Panc1 (cell line): Measurements from ENCODE around the gene AFF3.

Experiments
- SIN3A ChIP-seq: IDR thresholded peaks from 2 replicates; pipeline ENCODE4 v1.6.1; 2012; ENCODE audit warnings: low read depth, mild to moderate bottlenecking, low read length, moderate library complexity, borderline replicate concordance; ENCODE audit not compliant: insufficient read depth
- TF ChIP-seq, protein P1 (sequence below): fragments of 450-650 bp; IDR thresholded peaks from 2 replicates; pipeline ENCODE4 v1.5.1; 2017; ENCODE audit warnings: mild to moderate bottlenecking

DNA sequence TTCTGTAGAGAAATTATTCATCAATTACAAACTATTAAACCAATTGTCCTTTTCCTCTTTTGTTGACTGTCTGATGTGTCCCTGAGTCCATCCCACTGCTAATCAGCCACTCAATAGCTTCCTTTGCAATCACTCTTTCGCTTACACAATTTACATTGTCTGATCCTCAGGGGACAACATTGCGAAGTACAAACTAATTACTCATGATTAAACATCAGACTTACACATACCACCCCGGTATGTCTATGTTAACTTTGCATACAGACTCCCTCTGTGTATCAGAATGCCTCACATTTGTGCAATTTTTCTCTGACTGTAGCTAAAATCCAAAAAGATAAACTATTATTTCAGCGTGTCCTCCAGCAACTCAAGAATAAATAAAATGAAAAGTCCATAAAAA is 388.2 kb downstream of the AFF3 start:
- TF ChIP-seq, protein P1, sequence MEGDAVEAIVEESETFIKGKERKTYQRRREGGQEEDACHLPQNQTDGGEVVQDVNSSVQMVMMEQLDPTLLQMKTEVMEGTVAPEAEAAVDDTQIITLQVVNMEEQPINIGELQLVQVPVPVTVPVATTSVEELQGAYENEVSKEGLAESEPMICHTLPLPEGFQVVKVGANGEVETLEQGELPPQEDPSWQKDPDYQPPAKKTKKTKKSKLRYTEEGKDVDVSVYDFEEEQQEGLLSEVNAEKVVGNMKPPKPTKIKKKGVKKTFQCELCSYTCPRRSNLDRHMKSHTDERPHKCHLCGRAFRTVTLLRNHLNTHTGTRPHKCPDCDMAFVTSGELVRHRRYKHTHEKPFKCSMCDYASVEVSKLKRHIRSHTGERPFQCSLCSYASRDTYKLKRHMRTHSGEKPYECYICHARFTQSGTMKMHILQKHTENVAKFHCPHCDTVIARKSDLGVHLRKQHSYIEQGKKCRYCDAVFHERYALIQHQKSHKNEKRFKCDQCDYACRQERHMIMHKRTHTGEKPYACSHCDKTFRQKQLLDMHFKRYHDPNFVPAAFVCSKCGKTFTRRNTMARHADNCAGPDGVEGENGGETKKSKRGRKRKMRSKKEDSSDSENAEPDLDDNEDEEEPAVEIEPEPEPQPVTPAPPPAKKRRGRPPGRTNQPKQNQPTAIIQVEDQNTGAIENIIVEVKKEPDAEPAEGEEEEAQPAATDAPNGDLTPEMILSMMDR: no peak
- no peak for TF ChIP-seq SIN3A
